Sigmoid colon (tissue), 4 donors: ENCODE measurements around the gene ZNF217.

Source experiments
- POLR2AphosphoS5 ChIP-seq, 4 donors: sonication (generic); formaldehyde crosslinking; IDR thresholded peaks; one replicate each; pipeline ENCODE4 v1.6.1; 2017; ENCODE audit warnings: antibody characterized with exemption in 4 of 4
- TF ChIP-seq, protein P1 (sequence below), 4 experiments: fragments of 450-650 bp in 3 of 4; fragments of 200-600 bp in 1 of 4; IDR thresholded peaks; one replicate each; pipeline ENCODE4 v1.5.1; 2016 to 2019; ENCODE audit warnings: antibody characterized with exemption in 4 of 4, mild to moderate bottlenecking in 3 of 4, moderate library complexity in 2 of 4

DNA sequence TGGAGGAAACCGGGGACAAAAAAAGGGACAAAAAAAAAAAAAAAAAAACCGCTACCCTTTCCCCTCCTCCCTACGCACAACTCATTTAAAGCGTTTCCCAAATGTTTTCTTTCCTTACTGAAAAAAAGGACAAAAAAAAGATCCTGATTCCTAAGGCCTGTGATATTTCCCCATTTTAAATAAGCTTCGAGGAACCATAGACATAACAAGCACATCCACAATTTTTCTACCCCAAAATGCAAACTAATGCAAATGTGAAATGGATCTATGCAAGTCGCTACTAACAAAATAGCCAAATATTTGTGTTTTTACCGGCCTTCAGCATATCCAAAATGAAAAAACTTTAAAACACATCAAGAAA lies 1.4 kb upstream of the ZNF217 start:
- TF ChIP-seq, protein P1, sequence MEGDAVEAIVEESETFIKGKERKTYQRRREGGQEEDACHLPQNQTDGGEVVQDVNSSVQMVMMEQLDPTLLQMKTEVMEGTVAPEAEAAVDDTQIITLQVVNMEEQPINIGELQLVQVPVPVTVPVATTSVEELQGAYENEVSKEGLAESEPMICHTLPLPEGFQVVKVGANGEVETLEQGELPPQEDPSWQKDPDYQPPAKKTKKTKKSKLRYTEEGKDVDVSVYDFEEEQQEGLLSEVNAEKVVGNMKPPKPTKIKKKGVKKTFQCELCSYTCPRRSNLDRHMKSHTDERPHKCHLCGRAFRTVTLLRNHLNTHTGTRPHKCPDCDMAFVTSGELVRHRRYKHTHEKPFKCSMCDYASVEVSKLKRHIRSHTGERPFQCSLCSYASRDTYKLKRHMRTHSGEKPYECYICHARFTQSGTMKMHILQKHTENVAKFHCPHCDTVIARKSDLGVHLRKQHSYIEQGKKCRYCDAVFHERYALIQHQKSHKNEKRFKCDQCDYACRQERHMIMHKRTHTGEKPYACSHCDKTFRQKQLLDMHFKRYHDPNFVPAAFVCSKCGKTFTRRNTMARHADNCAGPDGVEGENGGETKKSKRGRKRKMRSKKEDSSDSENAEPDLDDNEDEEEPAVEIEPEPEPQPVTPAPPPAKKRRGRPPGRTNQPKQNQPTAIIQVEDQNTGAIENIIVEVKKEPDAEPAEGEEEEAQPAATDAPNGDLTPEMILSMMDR (IDR thresholded peaks at IDR 0.05) = no peak
- TF ChIP-seq POLR2AphosphoS5 (IDR thresholded peaks at IDR 0.05) = no peak
